Measurements from ENCODE around the gene NFKBIB. TPM values are rescaled to one million over a fixed set of nuclear protein-coding genes. Genes with fewer than 3 reads are reported as not detected.

Gene NFKBIB
- total RNA-seq, 2 donors from 2014 or later, result 86.5 to 89.1 TPM

DNA sequence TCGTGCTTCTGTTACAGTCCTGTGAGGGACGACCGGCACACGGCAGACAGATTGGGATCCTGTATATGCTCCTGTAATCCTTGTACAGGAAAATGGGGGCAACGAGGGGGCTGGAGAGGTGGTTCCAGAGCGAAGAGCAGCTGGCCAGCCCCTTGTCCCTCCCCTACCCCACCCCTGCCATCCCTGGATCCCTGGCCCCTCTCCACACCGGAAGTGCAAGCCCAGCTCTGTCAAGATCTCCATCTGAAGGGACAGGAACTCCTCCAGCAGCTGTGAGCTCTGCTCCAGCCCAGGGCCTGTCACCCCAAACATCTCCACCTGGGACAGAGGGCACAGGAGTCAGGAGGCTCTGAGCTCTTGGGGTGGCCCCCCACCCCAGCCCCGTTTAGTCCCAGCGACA is 17.7 kb downstream of the NFKBIB start:
- no peak overlapping the region for H3K27ac Mint-ChIP-seq
- peaks cover 0 to 3% of the 10 kb centered on the region in 2 donors for H3K36me3 Mint-ChIP-seq (ENCODE audit: insufficient read depth in 2 of 2)
- ATAC-seq (replicated peaks in 1 of 2) (no peak), DNase-seq (no peak)
- no peak overlapping the region for H3K4me3 Mint-ChIP-seq
- H3K27me3 Mint-ChIP-seq (ENCODE audit: low read depth), result no peaks in the 10 kb centered on the region
- H3K4me1 Mint-ChIP-seq (ENCODE audit: low read depth), result peaks cover 4% of the 10 kb centered on the region
- no peaks in the 10 kb centered on the region for H3K9me3 Mint-ChIP-seq

GRCh38 chr19:38917921-38918491 is 18.2 kb downstream of the NFKBIB start:
- Mint-ChIP-seq H3K27me3 (ENCODE audit: low read depth) (no peaks in the 10 kb centered on the region), H3K36me3 (ENCODE audit: insufficient read depth in 2 of 2) (peaks cover 0 to 3% of the 10 kb centered on the region in 2 donors), H3K27ac (no peak overlapping the region), H3K9me3 (no peaks in the 10 kb centered on the region), H3K4me3 (no peak overlapping the region), H3K4me1 (ENCODE audit: low read depth) (no peaks in the 10 kb centered on the region)
- no peak for DNase-seq
- no peak for ATAC-seq (replicated peaks in 1 of 2)

DNA sequence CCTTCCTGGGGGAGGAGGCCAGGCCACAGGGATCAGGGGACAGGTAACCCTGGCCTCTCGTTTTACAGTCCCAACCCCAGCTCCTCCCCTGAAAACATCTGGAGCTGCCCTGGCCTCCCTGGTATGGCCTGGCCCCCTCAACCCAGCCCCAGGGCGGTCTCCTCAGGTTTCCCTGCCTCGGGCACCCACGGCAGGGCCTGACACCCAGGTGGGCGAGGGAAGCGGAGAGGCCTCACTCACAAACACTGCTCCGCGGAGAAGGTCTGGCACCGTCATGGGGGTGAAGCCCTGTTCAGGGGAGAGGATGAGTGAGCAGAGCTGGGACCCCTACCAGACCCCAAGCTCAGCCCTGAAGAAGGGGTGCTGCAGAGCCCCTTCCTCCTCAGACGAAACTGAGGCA is 18.8 kb downstream of the NFKBIB start:
- Mint-ChIP-seq H3K27ac (no peak overlapping the region), H3K4me1 (ENCODE audit: low read depth) (no peaks in the 10 kb centered on the region), H3K27me3 (ENCODE audit: low read depth) (no peaks in the 10 kb centered on the region), H3K36me3 (ENCODE audit: insufficient read depth in 2 of 2) (peaks cover 0 to 3% of the 10 kb centered on the region in 2 donors), H3K4me3 (no peak overlapping the region), H3K9me3 (no peaks in the 10 kb centered on the region)
- DNase-seq (no peak), ATAC-seq (replicated peaks in 1 of 2) (no peak)

- DNase-seq (no peak), ATAC-seq (replicated peaks in 1 of 2) (no peak)
- Mint-ChIP-seq H3K4me1 (ENCODE audit: low read depth) (no peaks in the 10 kb centered on the region), H3K27ac (no peak overlapping the region), H3K36me3 (ENCODE audit: insufficient read depth in 2 of 2) (peaks cover 0 to 3% of the 10 kb centered on the region in 2 donors), H3K9me3 (no peaks in the 10 kb centered on the region), H3K4me3 (no peak overlapping the region), H3K27me3 (ENCODE audit: low read depth) (no peaks in the 10 kb centered on the region)
These were observed 20.2 kb downstream of the NFKBIB start for GRCh38 chr19:38919837-38920601.

DNA sequence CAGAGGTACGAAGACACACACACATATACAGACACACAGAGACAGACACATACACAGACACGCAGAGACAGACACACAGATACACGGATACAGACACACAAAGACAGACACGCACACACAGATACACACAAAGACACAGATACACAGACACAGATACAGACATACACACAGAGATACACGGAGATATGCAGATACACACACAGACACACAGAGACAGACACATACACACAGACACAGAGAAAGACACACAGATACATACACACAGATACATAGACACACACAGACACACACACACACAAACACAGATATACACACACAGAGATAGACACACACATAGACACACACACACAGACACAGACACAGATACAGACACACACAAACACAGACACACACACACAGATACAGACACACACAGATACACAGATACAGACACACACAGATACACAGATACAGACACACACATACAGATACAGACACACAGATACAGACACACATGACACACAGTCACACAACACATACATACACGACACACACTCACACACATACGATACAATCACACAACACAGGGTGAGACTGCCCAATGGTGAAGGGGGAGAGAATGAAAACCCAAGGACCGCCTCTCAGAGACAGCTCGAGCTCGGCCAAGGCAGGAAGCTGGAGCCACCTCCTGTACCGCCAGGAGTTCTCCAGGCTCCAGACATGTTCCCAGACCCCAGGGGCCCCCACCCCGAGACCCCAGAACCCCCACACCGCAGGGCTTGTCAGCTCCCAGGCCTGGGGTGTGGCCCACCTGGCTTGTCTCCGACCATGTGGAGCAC is 21.0 kb downstream of the NFKBIB start:
- H3K4me1 Mint-ChIP-seq (ENCODE audit: low read depth), result no peaks in the 10 kb centered on the region
- H3K4me3 Mint-ChIP-seq, result no peak overlapping the region
- H3K36me3 Mint-ChIP-seq (ENCODE audit: insufficient read depth in 2 of 2), result peaks cover 0 to 3% of the 10 kb centered on the region in 2 donors
- H3K27me3 Mint-ChIP-seq (ENCODE audit: low read depth), result no peaks in the 10 kb centered on the region
- ATAC-seq (replicated peaks in 1 of 2), result no peak
- no peak for DNase-seq
- H3K9me3 Mint-ChIP-seq, result no peaks in the 10 kb centered on the region
- H3K27ac Mint-ChIP-seq, result no peak overlapping the region

DNA sequence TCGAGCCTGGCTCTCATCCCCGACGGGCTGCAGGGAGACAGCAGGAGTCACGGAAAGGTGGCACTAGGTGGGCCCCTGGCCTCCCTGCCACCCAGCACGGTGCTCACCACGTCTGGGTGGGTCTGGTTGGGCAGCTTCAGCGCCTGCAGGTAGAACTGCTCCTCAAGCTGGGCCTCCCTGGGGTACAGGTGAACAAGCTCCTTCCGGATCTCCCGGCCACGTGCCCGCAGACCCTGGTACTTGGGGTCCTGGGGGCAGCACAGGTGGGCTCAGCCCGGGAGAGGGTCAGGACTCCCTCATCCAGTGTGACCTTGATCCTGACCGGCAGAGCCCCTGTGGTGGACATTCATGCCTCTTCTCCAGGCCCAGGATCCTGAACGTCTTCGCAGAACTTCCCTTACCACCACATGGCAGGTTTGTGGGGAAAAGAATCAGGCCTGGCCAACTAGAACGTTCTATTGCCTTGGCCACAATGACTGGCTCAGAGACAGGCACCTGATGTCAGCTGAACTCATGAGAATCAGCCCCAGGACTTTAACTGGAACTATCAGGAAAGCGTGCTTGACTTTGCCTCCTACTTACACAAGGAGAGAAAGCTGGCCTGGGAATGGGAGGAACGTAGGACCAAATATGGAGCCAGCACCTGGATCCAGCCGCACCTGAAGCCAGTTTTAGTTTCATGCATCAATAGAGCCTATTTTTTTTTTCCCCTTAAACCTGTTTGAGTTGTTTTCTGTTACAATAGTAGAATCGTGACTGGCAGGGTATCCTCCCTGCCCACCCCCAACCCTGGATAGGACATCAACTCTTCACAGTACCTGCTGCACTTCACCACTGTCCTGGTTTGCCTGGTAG is 21.9 kb downstream of the NFKBIB start:
- Mint-ChIP-seq H3K27ac (no peak overlapping the region), H3K9me3 (no peaks in the 10 kb centered on the region), H3K4me3 (no peak overlapping the region), H3K4me1 (ENCODE audit: low read depth) (no peaks in the 10 kb centered on the region), H3K27me3 (ENCODE audit: low read depth) (no peaks in the 10 kb centered on the region), H3K36me3 (ENCODE audit: insufficient read depth in 2 of 2) (peaks cover 0 to 3% of the 10 kb centered on the region in 2 donors)
- ATAC-seq (replicated peaks in 1 of 2) (no peak), DNase-seq (no peak)

DNA sequence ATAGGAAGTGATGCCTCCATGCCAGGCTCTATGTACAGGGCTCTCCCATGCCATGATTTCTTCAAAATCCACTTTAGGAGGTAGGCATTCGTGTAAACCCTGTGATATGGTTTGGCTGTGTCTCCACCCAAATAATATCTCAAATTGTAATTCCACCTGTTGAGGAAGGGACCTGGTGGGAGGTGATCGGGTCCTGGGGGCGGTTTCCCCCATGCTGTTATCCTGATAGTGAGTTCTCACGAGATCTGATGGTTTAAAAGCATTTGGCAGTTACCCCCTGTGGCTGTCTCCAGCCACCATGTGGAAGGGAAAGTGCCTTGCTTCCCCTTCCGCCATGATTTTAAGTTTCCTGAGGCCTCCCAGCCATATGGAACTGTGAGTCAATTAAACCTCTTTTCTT is 22.7 kb downstream of the NFKBIB start:
- H3K27ac Mint-ChIP-seq, result no peak overlapping the region
- H3K4me1 Mint-ChIP-seq (ENCODE audit: low read depth), result peaks cover 4% of the 10 kb centered on the region
- peaks cover 0 to 3% of the 10 kb centered on the region in 2 donors for H3K36me3 Mint-ChIP-seq (ENCODE audit: insufficient read depth in 2 of 2)
- H3K4me3 Mint-ChIP-seq, result no peak overlapping the region
- H3K9me3 Mint-ChIP-seq, result no peaks in the 10 kb centered on the region
- H3K27me3 Mint-ChIP-seq (ENCODE audit: low read depth), result no peaks in the 10 kb centered on the region
- DNase-seq (no peak), ATAC-seq (replicated peaks in 1 of 2) (no peak)

DNA sequence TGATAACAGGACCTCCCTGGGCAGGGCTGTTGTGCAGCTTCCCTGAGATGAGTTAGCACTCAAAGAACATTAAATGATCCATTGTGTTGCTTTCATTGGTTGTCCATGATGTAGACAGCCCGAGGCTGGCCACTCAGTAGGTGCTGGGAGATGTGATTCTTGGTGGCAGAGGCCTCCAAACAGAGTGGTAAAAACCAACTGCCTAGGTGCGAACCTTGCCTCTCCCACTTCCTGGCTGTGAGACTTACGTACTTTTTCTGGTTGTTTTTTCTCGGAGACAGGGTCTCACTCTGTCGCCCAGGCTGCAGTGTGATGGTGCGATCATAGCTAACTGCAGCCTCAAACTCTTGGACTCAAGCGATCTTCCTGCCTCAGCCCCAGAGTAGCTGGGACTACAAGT is 24.6 kb downstream of the NFKBIB start:
- no peak for DNase-seq
- no peak overlapping the region for H3K27ac Mint-ChIP-seq

DNA sequence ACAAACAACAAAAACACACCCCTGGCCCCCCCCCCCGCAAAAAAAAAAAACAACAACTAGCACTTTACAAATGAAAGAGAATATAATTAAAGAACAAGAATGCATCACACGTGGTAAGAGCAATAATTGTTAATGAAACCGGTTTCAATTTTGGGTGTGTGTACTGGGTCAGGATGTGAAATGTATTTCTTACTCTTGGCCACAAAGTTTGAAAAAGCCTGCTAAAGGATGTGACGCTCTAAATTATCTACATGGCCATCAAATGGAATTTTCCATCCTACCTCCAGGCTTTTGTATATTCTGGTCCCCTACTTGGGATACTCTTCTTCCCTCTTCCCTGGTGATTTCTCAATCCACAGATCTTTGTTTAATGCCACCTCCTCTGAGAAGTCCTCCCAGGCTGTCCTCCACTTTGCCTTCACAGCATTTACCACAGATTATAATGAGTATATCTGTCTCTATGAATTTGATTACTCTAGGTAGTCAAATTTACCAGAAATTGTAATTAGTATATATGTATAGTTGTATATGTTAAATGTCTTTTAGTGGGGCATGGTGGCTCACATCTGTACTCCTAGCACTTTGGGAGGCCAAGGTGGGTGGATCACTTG is 28.7 kb downstream of the NFKBIB start:
- Mint-ChIP-seq H3K4me3 (peak overlapping the region; percentile 98), H3K4me1 (ENCODE audit: low read depth) (peaks cover 60% of the 10 kb centered on the region)
- no peak for ATAC-seq (replicated peaks in 1 of 2)

More for the DNA sequence above, 24.6 kb downstream of the NFKBIB start:
- peaks cover 23% of the 10 kb centered on the region for H3K4me1 Mint-ChIP-seq (ENCODE audit: low read depth)
- no peaks in the 10 kb centered on the region for H3K27me3 Mint-ChIP-seq (ENCODE audit: low read depth)
- H3K9me3 Mint-ChIP-seq, result no peaks in the 10 kb centered on the region
- no peak overlapping the region for H3K4me3 Mint-ChIP-seq
- H3K36me3 Mint-ChIP-seq (ENCODE audit: insufficient read depth in 2 of 2), result peaks cover 2 to 3% of the 10 kb centered on the region in 2 donors
- peak in 1 of 2 donors; percentile 49 for ATAC-seq (replicated peaks in 1 of 2)

GRCh38 chr19:38929929-38930775 is 30.4 kb downstream of the NFKBIB start, which contains the start of gene SARS2:
SARS2 (minus strand) TSS chr19:38930763; CDS start chr19:38930736, 27 bp downstream.
- Mint-ChIP-seq H3K27me3 (ENCODE audit: low read depth) (no peaks in the 10 kb centered on the region), H3K9me3 (no peaks in the 10 kb centered on the region), H3K36me3 (ENCODE audit: insufficient read depth in 2 of 2) (peaks cover 8 to 23% of the 10 kb centered on the region in 2 donors), H3K27ac (peak within 1 kb of the TSS; percentile 93), H3K4me1 (ENCODE audit: low read depth) (peaks cover 62% of the 10 kb centered on the region), H3K4me3 (peak within 1 kb of the TSS; percentile 98)
- DNase-seq (peak; percentile 88 to 94), ATAC-seq (replicated peaks in 1 of 2) (peak; percentile 7 to 64)

More for the DNA sequence above, 28.7 kb downstream of the NFKBIB start:
- H3K27me3 Mint-ChIP-seq (ENCODE audit: low read depth), result no peaks in the 10 kb centered on the region
- peaks cover 6 to 14% of the 10 kb centered on the region in 2 donors for H3K36me3 Mint-ChIP-seq (ENCODE audit: insufficient read depth in 2 of 2)
- no peaks in the 10 kb centered on the region for H3K9me3 Mint-ChIP-seq
- no peak for DNase-seq
- peak overlapping the region; percentile 36 for H3K27ac Mint-ChIP-seq

- DNase-seq, result peak; percentile 98 to 99
- ATAC-seq (replicated peaks in 1 of 2), result peak; percentile 97 to 98
- Mint-ChIP-seq H3K4me1 (ENCODE audit: low read depth) (peaks cover 62% of the 10 kb centered on the region), H3K27ac (peak within 1 kb of the TSS; percentile 93), H3K27me3 (ENCODE audit: low read depth) (no peaks in the 10 kb centered on the region), H3K9me3 (no peaks in the 10 kb centered on the region), H3K36me3 (ENCODE audit: insufficient read depth in 2 of 2) (peaks cover 8 to 23% of the 10 kb centered on the region in 2 donors), H3K4me3 (peak within 1 kb of the TSS; percentile 98)
These were observed 31.2 kb downstream of the NFKBIB start, which contains the start of gene MRPS12 for GRCh38 chr19:38930776-38931520. MRPS12 (plus strand) TSS chr19:38930944; CDS start chr19:38931295, 351 bp downstream.

All from activated T-cell treated with anti-CD3 and anti-CD28 coated beads, Interleukin-2, amount 50 U/mL, for 72 hours (primary cell).